HT1080 (cell line): ENCODE results near the gene SLC16A4. TPM values are rescaled to one million over a fixed set of nuclear protein-coding genes. Genes with fewer than 3 reads are reported as not detected.
A peak's percentile ranks its signal among the peaks of the same experiment; 100 is the strongest.
"Not testable (repeated sequence)": the region's sequence is repeated elsewhere in the genome, so short reads cannot be mapped to it uniquely, and the experiment has no call there.

Source experiments
- DNase-seq: peaks from one replicate; pipeline ENCODE4 v3.0.0-alpha.2; 2015; ENCODE audit warnings: low read depth
- polyA plus RNA-seq, 2 experiments: library from polyadenylated mRNA; depleted of rRNA; stranded (reverse); fragments of >200 nt; gene quantifications; 2 replicates each; pipeline ENCODE4 v1.2.3, GENCODE V29; 2015
- total RNA-seq: library from RNA; depleted of rRNA; stranded (reverse); fragments of >200 nt; shearing (Covaris generic); gene quantifications from 2 replicates; pipeline ENCODE4 v1.2.3, GENCODE V29; 2014; rRNA removed

Gene SLC16A4
- total RNA-seq, result 0.60 and 0.61 TPM in 2 replicates
- 5.5 and 5.8 TPM in 2 replicates for polyA plus RNA-seq (2015; cell fraction: cytosol; rRNA removed)
- 8.1 and 8.8 TPM in 2 replicates for polyA plus RNA-seq (2015; cell fraction: nucleus; rRNA removed)

DNA sequence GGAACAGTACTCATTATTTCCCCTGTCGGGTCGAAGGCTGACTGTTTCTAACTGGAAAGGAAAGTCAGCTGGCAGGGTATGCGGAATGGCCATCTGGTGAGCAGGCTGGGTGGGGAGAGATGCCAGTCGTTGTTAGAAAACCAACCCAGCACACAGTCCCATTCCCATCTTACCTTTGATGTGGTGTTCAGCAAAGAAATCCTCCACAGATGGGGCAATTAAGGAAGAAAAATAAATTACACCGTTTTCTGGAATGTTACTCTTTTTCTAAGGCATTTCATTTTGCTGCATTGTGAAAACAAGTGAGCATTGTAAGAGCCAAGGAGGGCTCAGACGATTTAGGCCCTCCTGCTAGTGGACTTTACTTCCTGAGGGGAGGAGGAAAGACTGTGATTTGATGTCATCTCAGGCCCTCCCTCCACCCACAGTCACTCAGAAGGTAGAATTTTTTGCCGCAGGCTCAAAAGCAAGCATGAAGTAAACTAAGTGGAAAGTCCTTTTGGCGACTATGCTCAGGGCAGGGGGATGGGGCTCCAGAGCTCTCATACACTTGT is at the start of gene SLC16A4:
SLC16A4 (minus strand) TSS at position 335 of the 554 bp plus-strand sequence. CDS start 1,703 bp downstream, outside the sequence.
- DNase-seq, result no peak

DNA sequence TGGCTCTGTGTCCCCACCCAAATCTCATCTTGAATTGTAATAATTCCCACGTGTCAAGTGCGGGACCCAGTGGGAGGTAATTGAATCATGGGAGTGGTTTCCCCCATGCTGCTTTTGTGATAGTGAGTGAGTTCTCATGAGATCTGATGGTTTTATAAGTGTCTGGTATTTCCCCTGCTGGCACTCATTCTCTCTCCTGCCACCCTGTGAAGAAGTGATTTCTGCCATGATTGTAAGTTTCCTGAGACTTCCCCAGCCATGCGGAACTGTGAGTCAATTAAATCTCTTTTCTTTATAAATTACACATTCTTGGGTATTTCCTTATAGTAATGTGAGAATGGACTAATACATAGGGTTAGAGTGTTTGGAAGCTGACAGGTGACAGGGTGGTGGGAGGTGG is 49.0 kb upstream of the SLC16A4 start:
- DNase-seq, result not testable (repeated sequence)

- DNase-seq, result no peak
Observed at GRCh38 chr1:110438893-110439292, 48.1 kb upstream of the SLC16A4 start.

- not testable (repeated sequence) for DNase-seq
Observed at GRCh38 chr1:110437645-110438299, 46.9 kb upstream of the SLC16A4 start.

DNA sequence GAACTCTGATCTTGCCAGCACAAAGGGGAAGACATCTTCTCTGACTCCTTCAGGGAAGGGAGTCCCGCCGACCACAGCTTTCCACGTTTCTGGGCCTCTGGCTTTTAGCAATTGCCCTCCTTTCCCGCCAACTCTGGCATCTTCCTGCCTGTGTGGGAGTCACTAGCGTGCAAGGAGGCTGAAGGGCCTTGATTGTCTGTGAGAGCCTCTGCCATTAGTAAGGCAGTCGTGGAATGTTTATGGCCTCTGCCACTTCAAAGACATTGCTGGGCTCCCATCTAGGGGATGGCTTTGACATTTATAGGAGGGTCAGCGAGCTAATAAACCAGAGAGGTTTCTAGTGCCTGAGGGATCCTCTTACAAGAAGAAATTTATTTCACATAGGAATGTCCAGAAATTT is 45.8 kb upstream of the SLC16A4 start:
- no peak for DNase-seq

- no peak for DNase-seq
Observed at GRCh38 chr1:110434946-110435345, 44.1 kb upstream of the SLC16A4 start.

DNA sequence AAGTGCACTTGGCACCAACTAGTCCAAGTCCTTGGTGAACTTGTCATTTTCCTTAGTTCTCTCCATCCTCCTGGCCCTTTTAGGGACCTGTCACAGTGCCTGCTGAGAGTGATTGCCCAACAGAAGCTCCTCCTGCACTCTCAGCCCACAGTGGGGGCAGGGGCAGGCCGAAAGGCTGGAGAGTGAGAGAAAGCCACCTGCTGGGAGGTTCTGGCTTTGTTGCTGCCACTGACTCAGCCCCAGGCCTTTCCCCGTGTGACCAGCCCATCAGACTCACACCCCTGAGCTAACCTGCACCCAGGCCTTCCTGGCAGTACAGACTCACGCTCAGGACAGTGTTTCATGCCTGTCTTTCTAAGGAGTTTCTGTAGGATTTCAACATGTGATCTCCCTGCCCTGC is 43.0 kb upstream of the SLC16A4 start:
- peak; percentile 70 for DNase-seq

DNA sequence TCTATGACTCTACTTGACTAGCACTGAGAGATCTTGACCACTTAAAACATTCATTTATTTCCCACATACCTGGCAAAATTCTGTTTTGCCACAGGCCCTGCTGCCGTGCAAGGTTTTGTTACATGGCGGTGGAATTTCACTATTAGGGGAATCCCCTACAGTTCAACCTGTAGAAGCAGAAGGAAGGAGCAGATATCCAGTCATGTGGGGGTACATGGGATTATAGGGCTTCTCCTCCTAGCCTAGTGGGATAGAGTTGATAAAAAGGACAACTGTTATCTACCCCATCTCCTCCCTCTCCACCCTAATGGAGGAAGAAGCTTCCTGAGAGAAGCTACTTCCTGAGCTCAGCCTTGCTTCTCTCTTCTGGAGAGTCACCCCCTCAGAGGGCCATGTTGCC is 42.4 kb upstream of the SLC16A4 start:
- no peak for DNase-seq

- no peak for DNase-seq
Observed at GRCh38 chr1:110430901-110431300, 40.1 kb upstream of the SLC16A4 start.

DNA sequence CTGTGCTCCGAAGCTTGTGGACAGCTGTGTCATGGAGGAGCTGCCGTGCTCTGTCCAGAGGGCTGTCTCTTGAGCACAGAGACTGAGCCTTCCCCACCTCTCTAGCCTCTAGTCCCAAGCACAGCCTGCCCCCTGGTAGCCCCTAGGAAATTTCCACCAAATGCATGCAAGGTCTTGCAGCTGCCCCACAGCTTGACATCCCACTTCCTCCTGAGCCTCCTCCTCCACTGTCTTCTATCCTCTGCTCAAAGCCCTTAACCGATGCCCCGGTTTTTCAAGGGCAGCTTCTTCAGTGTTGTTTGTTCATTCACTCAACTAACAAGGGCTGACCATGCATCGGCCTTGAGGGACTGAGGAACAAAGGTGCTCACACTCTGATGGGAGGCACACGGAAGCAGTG is 39.5 kb upstream of the SLC16A4 start:
- DNase-seq, result no peak

GRCh38 chr1:110428946-110429345 is 38.1 kb upstream of the SLC16A4 start:
- no peak for DNase-seq

DNA sequence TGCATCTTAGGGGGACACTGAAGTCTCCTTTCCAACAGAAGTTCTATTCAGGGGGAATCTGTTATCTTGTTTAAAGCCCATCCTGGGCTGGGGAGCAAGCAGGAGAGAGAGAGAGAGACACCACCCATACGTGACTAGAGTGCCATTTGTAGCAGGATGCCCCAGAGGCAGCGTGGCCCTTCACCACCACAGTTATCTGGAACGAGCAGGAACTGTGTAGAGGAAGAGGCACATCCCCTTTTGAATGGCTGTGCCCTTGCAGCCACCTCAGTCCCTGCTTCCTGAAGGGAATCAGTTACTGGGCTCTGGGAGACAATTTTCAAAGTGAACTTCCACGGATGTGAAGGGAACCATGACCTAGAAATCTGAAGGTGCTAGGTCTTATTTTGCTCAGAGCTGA is 36.0 kb upstream of the SLC16A4 start:
- no peak for DNase-seq

DNA sequence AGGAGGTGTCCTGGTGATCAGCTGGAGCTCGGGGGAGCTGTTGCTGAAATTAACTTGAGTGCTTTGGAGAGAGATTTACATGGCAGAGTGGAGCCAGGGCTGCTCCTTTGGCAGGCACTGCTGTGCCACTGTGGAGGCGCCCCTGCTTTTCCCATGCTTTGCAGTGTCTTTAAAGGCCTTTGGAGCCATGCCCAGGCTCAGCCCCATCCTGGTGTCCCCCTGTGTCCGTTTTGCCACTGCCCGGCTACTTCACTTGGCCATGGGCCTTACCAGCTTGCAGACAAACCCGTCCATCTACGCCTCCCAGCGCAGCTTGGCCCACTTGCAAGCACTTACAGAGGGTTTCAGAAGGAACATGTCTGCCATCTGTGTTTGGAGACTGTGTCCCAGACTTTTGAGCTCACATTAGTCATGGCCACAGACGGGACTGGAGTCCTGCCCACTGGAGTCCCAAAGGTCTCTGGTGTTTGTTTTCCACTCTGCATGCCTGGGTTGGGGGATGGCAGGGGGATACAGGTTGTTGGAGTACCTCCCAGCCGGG is 34.9 kb upstream of the SLC16A4 start:
- DNase-seq, result no peak

- no peak for DNase-seq
Observed at GRCh38 chr1:110424699-110425611, 34.1 kb upstream of the SLC16A4 start.

DNA sequence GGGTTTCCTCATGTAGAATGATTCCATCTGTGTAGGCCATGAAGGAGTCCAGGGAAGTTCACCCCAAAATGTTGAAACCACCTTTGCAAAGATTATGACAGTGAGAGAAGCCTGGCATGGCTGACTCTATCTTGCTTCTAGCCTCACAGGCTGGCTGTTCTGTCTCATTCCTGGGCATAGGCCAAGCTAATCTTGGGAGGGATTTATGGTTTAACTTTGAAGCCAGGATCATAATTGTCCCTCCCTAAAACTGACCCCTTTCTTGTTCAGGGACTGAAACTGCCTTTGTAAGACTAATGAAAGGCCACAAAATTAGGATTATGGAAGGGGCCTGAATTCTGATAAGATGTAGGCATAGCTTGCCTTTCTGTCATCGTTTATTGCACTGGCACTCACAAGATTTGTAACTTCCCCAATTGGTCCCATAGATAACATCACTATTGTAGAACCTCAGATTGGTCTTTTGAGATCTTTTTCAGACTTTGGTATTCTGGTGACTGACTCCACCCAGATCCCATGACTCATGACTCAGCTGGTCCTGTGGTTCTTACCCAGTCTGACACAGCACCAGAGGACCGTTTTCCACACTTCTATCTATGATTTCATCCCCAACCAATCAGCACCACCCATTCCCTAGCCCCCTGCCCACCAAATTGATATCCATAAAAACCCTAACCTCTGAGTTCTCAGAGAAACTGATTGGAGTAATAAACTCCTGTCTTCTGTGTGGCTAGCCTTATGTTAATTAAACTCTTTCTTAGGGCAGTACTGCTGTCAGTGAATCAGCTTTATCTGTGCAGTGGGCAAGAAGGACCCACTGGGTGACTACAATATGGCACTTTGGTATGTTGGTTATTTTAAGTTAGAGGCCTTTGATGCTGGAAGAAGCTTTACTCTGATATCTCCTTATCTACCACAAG is 30.3 kb upstream of the SLC16A4 start:
- DNase-seq, result peak; percentile 54

GRCh38 chr1:110420023-110420662 is 29.3 kb upstream of the SLC16A4 start:
- no peak for DNase-seq

GRCh38 chr1:110418729-110419128 is 27.9 kb upstream of the SLC16A4 start:
- DNase-seq, result no peak

- not testable (repeated sequence) for DNase-seq
Observed at GRCh38 chr1:110413045-110413444, 22.2 kb upstream of the SLC16A4 start.

GRCh38 chr1:110412576-110412975 is 21.8 kb upstream of the SLC16A4 start:
- peak; percentile 77 for DNase-seq

GRCh38 chr1:110411173-110411735 is 20.4 kb upstream of the SLC16A4 start:
- DNase-seq, result no peak
